ENCODE measurements around the gene GRIP1. TPM values are rescaled to one million over a fixed set of nuclear protein-coding genes. Genes with fewer than 3 reads are reported as not detected.

The GRIP1 gene, protein sequence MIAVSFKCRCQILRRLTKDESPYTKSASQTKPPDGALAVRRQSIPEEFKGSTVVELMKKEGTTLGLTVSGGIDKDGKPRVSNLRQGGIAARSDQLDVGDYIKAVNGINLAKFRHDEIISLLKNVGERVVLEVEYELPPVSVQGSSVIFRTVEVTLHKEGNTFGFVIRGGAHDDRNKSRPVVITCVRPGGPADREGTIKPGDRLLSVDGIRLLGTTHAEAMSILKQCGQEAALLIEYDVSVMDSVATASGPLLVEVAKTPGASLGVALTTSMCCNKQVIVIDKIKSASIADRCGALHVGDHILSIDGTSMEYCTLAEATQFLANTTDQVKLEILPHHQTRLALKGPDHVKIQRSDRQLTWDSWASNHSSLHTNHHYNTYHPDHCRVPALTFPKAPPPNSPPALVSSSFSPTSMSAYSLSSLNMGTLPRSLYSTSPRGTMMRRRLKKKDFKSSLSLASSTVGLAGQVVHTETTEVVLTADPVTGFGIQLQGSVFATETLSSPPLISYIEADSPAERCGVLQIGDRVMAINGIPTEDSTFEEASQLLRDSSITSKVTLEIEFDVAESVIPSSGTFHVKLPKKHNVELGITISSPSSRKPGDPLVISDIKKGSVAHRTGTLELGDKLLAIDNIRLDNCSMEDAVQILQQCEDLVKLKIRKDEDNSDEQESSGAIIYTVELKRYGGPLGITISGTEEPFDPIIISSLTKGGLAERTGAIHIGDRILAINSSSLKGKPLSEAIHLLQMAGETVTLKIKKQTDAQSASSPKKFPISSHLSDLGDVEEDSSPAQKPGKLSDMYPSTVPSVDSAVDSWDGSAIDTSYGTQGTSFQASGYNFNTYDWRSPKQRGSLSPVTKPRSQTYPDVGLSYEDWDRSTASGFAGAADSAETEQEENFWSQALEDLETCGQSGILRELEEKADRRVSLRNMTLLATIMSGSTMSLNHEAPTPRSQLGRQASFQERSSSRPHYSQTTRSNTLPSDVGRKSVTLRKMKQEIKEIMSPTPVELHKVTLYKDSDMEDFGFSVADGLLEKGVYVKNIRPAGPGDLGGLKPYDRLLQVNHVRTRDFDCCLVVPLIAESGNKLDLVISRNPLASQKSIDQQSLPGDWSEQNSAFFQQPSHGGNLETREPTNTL
- 1 to 10 TPM; 1.5 to 2.4 TPM for polyA plus RNA-seq

DNA sequence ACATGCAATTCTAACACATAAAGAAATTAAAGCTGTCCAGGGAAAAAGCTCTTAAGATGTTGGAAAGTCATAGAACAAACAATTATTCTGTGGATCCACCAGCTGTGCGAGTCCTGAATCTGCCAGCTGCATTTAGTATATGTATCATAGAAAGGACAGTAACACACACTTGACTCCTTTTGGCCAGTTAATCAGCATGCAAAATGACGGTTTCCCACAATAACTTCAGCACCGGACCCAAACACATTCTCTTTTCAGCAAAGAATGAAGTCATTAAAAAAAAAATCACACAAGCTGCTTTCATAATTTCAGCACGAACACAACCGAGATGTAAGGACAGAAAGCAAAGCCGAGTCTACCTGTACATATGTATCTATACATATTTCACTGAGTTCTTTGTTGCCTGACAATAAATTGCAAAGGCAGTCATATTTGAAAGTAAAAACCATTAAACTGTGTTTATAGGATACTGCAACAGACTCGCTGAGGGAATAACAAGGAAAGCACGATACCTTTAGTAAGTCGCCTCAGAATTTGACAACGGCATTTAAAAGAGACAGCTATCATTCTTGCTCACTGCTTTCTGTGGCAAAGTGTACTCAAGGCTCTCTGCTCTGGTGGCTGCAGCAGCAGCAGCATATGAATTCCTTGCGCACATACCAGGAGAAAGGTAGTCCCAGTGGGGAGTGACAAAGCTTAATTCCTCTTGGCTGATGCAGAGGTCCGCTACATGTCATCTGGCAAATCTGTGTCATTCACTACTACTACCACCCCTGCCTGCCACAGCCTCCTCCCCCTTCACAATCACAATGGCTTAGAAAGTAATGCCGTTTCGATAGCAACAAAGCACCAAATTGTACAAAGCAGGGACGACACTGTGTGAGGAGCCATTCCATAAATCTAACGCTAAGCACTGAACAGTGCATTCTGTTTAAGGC is at the start of gene GRIP1:
Gene GRIP1 (minus strand): TSS at position 739 of the 938 bp plus-strand sequence. CDS start 172 bp downstream, at position 567.
- Histone ChIP-seq H3K27ac (ENCODE audit: low read depth in 2 of 2, low read length in 1 of 2) (no peak within 1 kb of the TSS), H3K4me1 (ENCODE audit: control insufficient read depth in 2 of 2, insufficient read depth in 2 of 2, low read length in 1 of 2) (peaks cover 0 to 4% of the 10 kb centered on the region in 2 donors), H3K9me3 (ENCODE audit: control insufficient read depth in 2 of 2, insufficient read depth in 1 of 2, low read depth in 1 of 2, low read length in 1 of 2) (no peaks in the 10 kb centered on the region), H3K36me3 (ENCODE audit: control insufficient read depth in 2 of 2, insufficient read depth in 2 of 2, low read length in 1 of 2) (no peaks in the 10 kb centered on the region), H3K4me3 (ENCODE audit: low read depth in 1 of 2, low read length in 2 of 2) (no peak within 1 kb of the TSS), H3K27me3 (ENCODE audit: control insufficient read depth in 1 of 2, insufficient read depth in 2 of 2, low read length in 2 of 2) (no peaks in the 10 kb centered on the region)
- WGBS, 2 donors = 51 to 55% methylated on average over 16 of the region's 16 CpGs

DNA sequence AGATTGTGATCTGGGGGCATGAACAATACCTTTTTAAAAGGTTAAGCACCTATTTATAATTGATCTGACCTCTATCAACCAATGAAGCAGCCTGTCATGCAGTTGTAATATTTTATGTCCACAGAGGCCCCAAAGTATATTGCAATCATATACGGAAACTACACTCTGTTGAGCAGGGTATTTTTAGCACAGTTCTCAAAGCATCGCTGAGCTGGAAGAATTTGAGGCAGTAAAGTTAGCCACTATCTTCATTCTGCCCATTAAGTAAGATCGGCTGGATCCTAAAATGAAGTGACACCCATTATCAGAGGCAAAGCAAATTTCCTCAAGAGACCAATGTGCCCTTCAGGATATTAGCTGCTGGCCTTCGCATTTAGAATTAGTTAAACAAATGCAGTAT is 47.7 kb upstream of the GRIP1 start:
- 82 to 83% methylated on average over 4 of the region's 4 CpGs for WGBS, 2 donors
- no peak overlapping the region for H3K27ac ChIP-seq (ENCODE audit: low read depth in 2 of 2, low read length in 1 of 2)
- H3K9me3 ChIP-seq (ENCODE audit: control insufficient read depth in 2 of 2, insufficient read depth in 1 of 2, low read depth in 1 of 2, low read length in 1 of 2) = no peaks in the 10 kb centered on the region

DNA sequence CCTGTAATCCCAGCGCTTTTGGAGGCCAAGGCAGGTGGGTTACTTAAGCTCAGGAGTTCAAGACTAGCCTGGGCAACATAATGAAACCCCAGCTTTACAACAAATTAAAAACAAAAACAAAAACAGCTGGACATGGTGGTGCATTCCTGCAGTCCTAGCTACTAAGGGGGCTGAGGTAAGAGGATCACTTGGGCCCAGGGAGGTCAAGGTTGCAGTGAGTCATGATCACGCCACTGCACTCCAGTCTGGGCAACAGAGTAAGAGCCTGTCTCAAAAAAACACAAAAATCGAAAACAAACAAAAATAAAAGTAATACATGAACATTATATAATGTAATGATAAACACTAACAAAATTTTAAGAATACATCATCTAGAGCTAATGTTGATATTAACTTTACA is 46.2 kb upstream of the GRIP1 start:
- H3K36me3 ChIP-seq (ENCODE audit: control insufficient read depth in 2 of 2, insufficient read depth in 2 of 2, low read length in 1 of 2) = no peaks in the 10 kb centered on the region
- H3K9me3 ChIP-seq (ENCODE audit: control insufficient read depth in 2 of 2, insufficient read depth in 1 of 2, low read depth in 1 of 2, low read length in 1 of 2) = no peaks in the 10 kb centered on the region
- 87 to 89% methylated on average over 3 of the region's 3 CpGs for WGBS, 2 donors
- H3K27ac ChIP-seq (ENCODE audit: low read depth in 2 of 2, low read length in 1 of 2) = no peak overlapping the region
- H3K27me3 ChIP-seq (ENCODE audit: control insufficient read depth in 1 of 2, insufficient read depth in 2 of 2, low read length in 2 of 2) = no peaks in the 10 kb centered on the region
- H3K4me3 ChIP-seq (ENCODE audit: low read depth in 1 of 2, low read length in 2 of 2) = no peak overlapping the region
- no peaks in the 10 kb centered on the region for H3K4me1 ChIP-seq (ENCODE audit: control insufficient read depth in 2 of 2, insufficient read depth in 2 of 2, low read length in 1 of 2)

More for the DNA sequence above, 47.7 kb upstream of the GRIP1 start:
- no peak overlapping the region for H3K4me3 ChIP-seq (ENCODE audit: low read depth in 1 of 2, low read length in 2 of 2)
- no peaks in the 10 kb centered on the region for H3K27me3 ChIP-seq (ENCODE audit: control insufficient read depth in 1 of 2, insufficient read depth in 2 of 2, low read length in 2 of 2)
- no peaks in the 10 kb centered on the region for H3K4me1 ChIP-seq (ENCODE audit: control insufficient read depth in 2 of 2, insufficient read depth in 2 of 2, low read length in 1 of 2)
- no peaks in the 10 kb centered on the region for H3K36me3 ChIP-seq (ENCODE audit: control insufficient read depth in 2 of 2, insufficient read depth in 2 of 2, low read length in 1 of 2)

DNA sequence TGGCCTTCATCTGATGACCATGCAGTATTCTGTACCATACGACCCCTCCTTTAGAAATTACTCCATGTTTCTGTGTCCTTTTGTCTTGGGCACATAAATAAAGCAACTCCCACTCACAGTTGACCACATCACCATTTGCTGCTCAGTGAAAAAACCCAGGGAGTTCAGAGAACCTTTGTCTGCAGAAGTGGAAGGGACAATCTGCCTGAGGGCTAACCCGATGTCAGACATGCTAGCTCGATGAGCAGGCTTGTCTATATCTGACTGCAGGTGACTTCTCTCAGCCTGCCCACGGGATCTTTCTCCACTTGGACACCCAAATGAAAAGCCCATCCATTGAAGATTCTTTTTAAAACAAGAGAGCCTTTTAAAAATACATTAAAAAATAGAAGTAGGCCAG is 45.7 kb upstream of the GRIP1 start:
- Histone ChIP-seq H3K4me1 (ENCODE audit: control insufficient read depth in 2 of 2, insufficient read depth in 2 of 2, low read length in 1 of 2) (no peaks in the 10 kb centered on the region), H3K4me3 (ENCODE audit: low read depth in 1 of 2, low read length in 2 of 2) (no peak overlapping the region), H3K9me3 (ENCODE audit: control insufficient read depth in 2 of 2, insufficient read depth in 1 of 2, low read depth in 1 of 2, low read length in 1 of 2) (no peaks in the 10 kb centered on the region), H3K27me3 (ENCODE audit: control insufficient read depth in 1 of 2, insufficient read depth in 2 of 2, low read length in 2 of 2) (no peaks in the 10 kb centered on the region), H3K27ac (ENCODE audit: low read depth in 2 of 2, low read length in 1 of 2) (no peak overlapping the region), H3K36me3 (ENCODE audit: control insufficient read depth in 2 of 2, insufficient read depth in 2 of 2, low read length in 1 of 2) (no peaks in the 10 kb centered on the region)
- 63 to 79% methylated on average over 4 of the region's 4 CpGs for WGBS, 2 donors

DNA sequence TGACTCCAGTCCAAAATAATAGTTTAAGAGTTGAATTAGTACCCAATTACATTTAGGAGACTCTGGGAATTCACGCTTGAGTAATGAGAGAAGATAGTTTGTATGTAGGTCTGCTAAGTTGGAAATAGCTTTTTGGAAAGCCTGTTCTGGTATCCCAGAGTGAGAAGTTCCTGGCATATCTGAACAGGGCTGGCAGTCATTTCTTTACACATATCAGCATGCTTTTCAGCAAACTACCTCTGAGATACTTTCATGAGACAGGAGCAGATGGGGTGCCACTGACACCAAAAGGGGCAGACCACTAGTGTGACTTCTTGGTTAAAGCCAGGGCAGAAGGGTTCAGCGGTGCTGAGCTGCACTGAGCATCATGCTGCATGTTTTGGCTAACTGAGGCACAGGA is 45.1 kb upstream of the GRIP1 start:
- WGBS, 2 donors = 92 to 93% methylated on average over 2 of the region's 2 CpGs
- Histone ChIP-seq H3K27me3 (ENCODE audit: control insufficient read depth in 1 of 2, insufficient read depth in 2 of 2, low read length in 2 of 2) (no peaks in the 10 kb centered on the region), H3K36me3 (ENCODE audit: control insufficient read depth in 2 of 2, insufficient read depth in 2 of 2, low read length in 1 of 2) (no peaks in the 10 kb centered on the region), H3K4me3 (ENCODE audit: low read depth in 1 of 2, low read length in 2 of 2) (no peak overlapping the region), H3K27ac (ENCODE audit: low read depth in 2 of 2, low read length in 1 of 2) (no peak overlapping the region), H3K4me1 (ENCODE audit: control insufficient read depth in 2 of 2, insufficient read depth in 2 of 2, low read length in 1 of 2) (no peaks in the 10 kb centered on the region), H3K9me3 (ENCODE audit: control insufficient read depth in 2 of 2, insufficient read depth in 1 of 2, low read depth in 1 of 2, low read length in 1 of 2) (no peaks in the 10 kb centered on the region)

DNA sequence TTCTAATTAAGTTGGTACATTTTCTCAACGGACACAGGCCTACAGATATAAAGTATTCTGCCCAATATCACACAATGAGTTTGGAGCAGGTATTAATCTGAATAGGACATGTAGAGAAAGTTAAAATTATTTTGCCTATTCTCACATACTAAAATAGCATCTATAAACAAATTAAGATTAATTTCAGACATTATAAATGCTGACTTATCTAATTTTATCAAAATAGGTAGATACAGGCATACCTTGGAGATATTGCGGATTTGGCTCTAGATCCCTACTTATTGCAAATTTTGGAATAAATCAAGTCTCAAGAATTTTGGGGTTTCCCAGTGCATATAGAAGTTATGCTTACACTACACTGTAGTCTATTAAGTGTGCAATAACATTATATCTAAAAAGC is 41.0 kb upstream of the GRIP1 start:
- no peaks in the 10 kb centered on the region for H3K36me3 ChIP-seq (ENCODE audit: control insufficient read depth in 2 of 2, insufficient read depth in 2 of 2, low read length in 1 of 2)
- no peak overlapping the region for H3K4me3 ChIP-seq (ENCODE audit: low read depth in 1 of 2, low read length in 2 of 2)
- H3K27me3 ChIP-seq (ENCODE audit: control insufficient read depth in 1 of 2, insufficient read depth in 2 of 2, low read length in 2 of 2) = no peaks in the 10 kb centered on the region
- H3K9me3 ChIP-seq (ENCODE audit: control insufficient read depth in 2 of 2, insufficient read depth in 1 of 2, low read depth in 1 of 2, low read length in 1 of 2) = no peaks in the 10 kb centered on the region
- H3K27ac ChIP-seq (ENCODE audit: low read depth in 2 of 2, low read length in 1 of 2) = no peak overlapping the region
- H3K4me1 ChIP-seq (ENCODE audit: control insufficient read depth in 2 of 2, insufficient read depth in 2 of 2, low read length in 1 of 2) = no peaks in the 10 kb centered on the region
- 87 to 93% methylated on average over 2 of the region's 2 CpGs for WGBS, 2 donors

DNA sequence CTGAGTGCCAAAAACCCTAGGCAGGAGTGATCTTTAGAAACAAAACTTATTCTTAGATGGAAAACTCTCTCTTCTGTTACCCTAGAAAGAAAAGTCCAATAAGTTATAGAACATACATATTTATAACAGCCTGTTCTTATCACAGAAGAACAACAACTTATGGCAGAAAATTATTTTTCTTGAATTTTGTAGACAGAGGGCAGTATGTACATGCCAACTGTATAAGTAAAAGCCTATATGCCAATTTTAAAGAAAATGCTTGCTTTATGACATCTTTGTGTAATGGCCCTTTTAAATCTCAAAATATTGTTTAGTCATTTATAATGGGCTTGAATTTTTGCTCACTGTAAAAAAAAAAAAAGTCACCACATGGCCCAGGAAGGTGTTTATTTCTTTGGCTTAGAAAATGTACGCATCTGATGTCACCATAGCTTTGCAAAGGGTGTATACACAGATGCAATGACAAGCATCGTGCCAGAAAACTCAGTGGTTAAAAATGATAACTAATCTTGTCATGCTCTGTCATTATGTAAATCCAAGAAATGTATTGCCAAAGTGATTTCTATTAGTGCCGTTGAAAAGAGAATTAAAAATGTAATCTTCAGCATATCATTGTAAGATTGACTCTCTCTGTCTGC is 38.3 kb upstream of the GRIP1 start:
- Histone ChIP-seq H3K4me3 (ENCODE audit: low read depth in 1 of 2, low read length in 2 of 2) (no peak overlapping the region), H3K9me3 (ENCODE audit: control insufficient read depth in 2 of 2, insufficient read depth in 1 of 2, low read depth in 1 of 2, low read length in 1 of 2) (no peaks in the 10 kb centered on the region), H3K27ac (ENCODE audit: low read depth in 2 of 2, low read length in 1 of 2) (no peak overlapping the region), H3K4me1 (ENCODE audit: control insufficient read depth in 2 of 2, insufficient read depth in 2 of 2, low read length in 1 of 2) (no peaks in the 10 kb centered on the region), H3K27me3 (ENCODE audit: control insufficient read depth in 1 of 2, insufficient read depth in 2 of 2, low read length in 2 of 2) (no peaks in the 10 kb centered on the region), H3K36me3 (ENCODE audit: control insufficient read depth in 2 of 2, insufficient read depth in 2 of 2, low read length in 1 of 2) (no peaks in the 10 kb centered on the region)
- 69 to 71% methylated on average over 3 of the region's 3 CpGs for WGBS, 2 donors

DNA sequence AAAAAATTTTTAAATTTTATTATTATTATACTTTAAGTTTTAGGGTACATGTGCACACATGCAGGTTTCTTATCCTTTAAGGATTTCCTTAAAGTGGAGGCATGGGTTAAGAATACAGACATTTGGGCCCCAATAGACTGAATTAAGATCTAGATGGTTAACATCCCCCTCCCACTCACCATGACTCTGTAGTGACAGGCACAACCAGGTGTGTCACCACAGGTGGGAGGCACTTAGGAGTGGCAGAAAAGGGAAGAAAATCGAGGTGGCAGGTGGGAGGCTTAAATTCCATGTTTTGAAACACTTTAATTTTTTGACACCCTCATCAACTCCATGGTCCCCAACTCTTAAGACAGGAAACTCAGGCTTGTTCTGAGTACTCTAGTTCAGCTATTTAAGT is 37.6 kb upstream of the GRIP1 start:
- Histone ChIP-seq H3K27ac (ENCODE audit: low read depth in 2 of 2, low read length in 1 of 2) (no peak overlapping the region), H3K4me1 (ENCODE audit: control insufficient read depth in 2 of 2, insufficient read depth in 2 of 2, low read length in 1 of 2) (no peaks in the 10 kb centered on the region), H3K4me3 (ENCODE audit: low read depth in 1 of 2, low read length in 2 of 2) (no peak overlapping the region), H3K36me3 (ENCODE audit: control insufficient read depth in 2 of 2, insufficient read depth in 2 of 2, low read length in 1 of 2) (no peaks in the 10 kb centered on the region), H3K9me3 (ENCODE audit: control insufficient read depth in 2 of 2, insufficient read depth in 1 of 2, low read depth in 1 of 2, low read length in 1 of 2) (no peaks in the 10 kb centered on the region), H3K27me3 (ENCODE audit: control insufficient read depth in 1 of 2, insufficient read depth in 2 of 2, low read length in 2 of 2) (no peaks in the 10 kb centered on the region)
- WGBS, 2 donors = 27 to 43% methylated on average over 1 of the region's 1 CpG

Data from esophagus (tissue), 2 donors.